Limb (tissue), 2 donors: Measurements from ENCODE around the gene KRT8.
"Not testable (repeated sequence)": the region's sequence is repeated elsewhere in the genome, so short reads cannot be mapped to it uniquely, and the experiment has no call there.

Source experiments
- DNase-seq, 2 donors: peaks; one replicate each; pipeline ENCODE4 v3.0.0-alpha.2; 2016; ENCODE audit errors: extremely low spot score in 2 of 2

Gene KRT8

DNA sequence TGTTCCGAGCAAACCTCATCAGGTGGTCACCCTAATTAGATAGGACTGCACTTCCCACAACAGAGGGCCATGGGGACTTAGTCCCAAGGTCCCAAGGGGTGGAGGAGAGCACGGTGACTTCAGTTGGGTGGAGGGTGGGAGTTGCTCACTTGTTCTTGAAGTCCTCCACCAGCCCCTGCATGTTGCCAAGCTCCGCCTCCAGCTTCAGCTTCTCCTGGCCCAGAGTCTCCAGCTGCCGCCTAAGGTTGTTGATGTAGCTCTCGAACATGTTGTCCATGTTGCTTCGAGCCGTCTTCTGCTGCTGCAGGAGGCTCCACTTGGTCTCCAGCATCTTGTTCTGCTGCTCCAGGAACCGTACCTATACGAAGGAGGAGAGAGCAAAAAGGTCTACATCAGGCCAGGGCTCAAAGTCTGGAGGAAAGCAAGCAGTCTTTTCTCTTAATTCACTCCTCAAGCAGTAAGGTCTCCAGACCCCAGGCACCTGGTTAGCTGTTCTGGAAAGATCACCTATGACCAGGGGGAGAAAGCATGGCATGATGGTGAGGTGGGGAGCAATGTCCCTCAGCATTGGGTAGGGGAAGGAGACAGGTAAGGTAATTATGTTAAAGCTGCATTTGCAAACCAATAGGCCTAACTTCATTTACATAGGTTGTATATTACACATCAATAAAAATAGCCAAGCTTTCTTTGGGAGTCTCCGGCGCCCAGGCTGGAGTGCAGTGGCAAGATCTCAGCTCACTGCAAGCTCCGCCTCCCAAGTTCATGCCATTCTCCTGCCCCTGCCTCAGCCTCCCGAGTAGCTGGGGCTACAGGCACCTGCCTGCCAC lies 2.9 kb downstream of the KRT8 start:
- no peak for DNase-seq

DNA sequence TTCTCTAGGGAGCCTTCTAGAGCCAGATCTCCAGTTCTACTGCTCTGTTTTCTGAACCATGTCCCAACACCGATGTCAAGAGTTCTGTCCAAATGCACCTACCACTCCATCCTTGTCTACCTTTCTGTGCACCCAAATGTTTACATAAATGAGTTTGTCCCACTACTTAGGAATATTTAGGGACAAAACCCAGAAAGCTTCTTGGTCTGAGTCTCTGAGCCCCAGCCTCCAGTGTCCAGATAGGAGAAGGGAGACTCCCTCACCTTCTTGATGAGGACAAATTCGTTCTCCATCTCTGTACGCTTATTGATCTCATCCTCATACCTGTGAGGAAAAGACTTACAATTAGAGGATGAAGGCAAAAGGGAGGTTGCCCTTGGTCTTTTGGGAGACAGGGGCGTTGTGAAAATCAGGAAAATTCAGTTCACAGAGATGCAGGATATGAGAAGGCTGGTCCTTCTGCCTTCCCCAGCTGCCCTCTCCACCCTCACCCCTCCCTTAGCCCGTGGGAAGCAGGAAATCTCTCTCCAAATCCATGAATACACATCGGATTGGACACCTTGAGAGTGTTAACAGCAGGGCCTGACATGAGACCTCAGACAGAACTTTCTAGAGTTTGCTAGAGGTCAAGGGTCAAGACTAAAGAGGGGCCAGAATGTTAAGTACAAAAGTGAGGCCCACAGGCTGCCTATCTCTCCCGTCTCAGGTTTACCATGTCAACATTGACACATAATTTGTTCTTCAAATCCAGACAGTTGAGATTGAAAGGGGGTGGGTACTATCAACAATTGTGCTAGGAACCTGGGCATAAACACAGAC lies 3.8 kb downstream of the KRT8 start:
- no peak for DNase-seq

DNA sequence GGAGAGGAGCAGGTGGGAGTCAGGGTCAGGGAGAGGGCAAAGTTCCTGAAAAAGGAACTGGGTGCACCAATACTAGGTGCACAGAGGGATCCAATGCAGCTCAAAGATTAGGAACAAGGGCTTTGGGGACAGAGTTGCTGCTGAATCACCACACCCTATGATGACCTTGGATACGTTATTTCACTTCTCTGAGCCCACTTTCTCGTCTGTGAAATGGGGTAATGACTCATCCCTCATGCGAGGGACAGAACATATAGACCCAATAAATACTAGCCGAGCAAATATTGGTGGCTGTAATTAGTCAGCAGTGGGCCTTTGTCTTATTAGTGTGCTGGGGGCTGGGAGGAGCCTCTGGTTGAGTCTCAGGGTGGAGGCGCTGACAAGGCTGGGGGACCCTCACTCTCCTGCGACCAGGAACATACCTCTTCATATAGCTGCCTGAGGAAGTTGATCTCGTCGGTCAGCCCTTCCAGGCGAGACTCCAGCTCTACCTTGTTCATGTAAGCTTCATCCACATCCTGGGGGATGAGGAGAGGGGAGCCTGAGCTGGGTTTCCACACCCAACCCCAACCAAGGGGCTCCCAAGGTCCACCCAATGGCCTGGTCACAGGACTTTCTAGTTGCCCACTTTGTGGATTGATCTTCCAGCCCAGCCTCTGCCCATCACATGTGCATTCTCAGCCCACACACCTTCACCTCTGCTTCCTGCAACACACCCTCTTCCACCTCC lies 4.5 kb downstream of the KRT8 start:
- no peak for DNase-seq

DNA sequence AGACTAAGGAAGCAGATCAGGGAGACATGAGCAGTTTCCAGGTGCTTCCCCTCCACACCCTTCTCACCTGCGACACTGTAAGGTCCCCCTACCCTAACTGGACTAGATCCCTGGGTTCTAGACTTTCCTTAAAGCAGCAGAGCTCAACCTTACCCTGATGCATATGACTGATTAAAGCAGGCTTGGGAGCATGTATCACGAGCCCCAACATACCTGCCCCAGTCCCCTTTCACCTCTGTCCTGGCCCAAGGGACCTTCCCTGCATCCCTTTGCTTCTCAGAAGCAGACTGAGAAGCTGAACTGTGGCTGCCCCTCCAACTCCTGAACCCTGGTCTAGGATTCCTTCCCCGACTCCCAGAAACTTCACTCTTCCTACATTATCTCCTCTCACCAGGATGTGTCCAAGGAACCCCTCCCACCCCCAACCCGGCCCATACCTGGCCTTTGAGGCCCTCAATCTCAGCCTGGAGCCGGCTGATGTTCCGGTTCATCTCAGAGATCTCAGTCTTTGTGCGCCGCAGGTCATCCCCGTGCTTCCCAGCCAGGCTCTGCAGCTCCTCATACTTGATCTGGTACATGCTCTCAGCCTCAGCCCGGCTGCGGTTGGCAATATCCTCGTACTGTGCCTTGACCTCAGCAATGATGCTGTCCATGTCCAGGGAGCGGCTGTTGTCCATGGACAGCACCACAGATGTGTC lies 5.4 kb downstream of the KRT8 start:
- DNase-seq, result no peak

DNA sequence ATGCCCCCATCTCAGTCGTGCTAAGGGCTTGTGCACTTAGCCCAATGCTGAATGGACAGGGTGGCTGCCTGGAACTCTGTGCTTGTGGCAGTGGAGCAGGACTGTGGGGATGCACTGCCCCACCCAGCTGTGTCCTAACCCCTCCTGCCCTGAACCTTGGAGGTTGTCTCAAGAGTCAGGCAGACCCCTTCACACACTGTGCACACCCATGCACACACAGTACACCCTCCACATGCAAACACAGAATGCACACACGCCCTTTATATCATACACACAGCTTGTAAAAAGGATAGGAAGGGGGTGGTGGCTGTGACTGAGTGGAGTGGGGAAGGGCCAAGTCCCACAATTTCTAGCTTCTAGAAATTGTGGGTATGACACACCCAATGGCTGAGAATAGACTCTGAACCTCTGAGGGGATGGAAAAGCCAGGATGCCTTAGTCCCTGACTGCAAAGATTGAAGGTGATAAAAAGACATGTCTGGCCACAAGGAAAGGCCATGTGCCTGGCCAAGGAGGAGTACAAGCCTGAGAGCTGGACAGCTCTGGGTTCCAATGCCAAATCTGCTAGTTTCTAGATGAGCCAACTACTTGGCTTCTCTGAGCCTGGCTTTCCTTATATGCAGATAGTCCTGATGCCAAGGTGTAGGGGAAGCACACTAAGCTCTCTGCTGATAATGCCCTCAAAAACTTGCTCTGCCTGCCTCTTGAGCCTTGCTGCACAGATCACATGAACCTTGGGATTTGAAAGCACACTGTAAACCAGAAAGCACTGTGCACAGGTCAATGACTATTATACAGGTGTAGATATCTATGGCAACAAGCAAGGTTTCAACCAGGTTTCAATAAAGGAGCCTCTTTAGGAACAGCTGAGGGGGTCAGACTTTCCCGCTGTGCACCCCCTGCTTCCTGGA lies 8.4 kb downstream of the KRT8 start:
- DNase-seq, result no peak

DNA sequence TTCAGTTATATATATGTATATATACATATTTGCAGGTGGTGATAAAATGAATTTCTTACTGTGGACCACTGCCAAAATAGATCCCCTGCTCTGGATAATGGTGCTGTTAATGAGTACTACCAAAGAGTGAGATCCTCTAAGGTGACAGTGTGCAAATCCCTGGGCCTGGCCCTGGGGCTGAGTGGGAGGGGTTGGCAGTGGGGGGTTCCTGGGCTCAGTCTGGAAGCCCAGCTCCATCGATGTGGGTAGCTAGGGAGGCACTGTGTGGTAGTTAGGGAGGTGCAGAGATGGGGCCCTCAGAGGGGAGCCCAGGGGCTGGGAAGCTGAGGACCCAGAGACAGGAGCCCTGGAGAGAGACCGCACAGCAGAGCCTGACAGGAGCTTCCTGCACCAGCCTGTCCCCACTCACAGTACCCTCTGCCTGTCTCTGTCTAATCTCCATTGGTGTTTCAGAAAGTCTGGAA lies 9.1 kb downstream of the KRT8 start:
- DNase-seq, result no peak

DNA sequence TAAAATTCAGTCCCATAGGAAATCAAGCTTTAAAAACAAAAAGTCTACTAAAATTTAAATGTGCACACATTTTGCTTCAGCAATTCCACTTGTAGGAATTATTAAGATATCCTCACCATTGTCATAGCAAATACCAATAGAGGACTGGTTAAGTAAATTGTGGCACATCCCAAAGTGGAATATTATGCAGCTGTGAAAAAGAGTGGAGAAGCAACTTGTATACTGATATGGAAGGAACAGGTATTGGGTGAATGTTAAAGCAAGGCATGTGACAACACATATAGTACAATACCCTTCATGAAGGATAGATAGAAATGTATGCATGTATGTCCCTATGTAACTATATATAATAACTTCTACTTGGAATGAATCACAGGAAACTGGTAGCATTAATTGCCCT lies 11.9 kb downstream of the KRT8 start:
- no peak for DNase-seq

DNA sequence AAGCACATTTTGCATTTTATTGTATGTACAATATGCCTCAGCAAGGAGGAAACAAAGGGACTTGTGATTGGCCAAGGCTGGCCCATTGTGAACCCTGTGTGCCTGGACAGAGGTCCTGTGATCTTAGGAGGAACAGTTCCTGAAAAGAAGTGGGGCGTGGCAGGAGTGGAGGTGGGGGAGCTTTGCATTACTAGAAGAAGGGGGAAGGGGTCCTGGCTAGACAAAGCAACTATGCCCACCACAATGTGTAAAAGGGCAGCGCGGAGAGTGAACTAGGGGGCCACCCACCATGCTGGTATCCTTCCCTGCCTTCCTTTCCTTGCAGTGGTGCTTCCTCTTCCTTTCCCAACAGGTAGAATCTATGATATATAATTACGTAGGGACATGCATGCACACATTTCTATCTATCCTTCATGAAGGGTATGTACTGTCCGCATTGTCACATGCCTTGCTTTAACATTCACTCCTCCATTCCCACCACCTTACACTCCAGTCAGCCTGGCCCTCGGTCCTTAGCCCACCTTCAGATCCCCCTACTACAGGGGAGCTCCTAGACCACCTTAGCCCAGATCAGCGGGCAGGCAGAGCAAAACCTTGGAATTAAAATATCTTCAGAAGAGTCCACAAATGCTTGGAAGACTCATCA lies 12.5 kb downstream of the KRT8 start:
- no peak for DNase-seq

DNA sequence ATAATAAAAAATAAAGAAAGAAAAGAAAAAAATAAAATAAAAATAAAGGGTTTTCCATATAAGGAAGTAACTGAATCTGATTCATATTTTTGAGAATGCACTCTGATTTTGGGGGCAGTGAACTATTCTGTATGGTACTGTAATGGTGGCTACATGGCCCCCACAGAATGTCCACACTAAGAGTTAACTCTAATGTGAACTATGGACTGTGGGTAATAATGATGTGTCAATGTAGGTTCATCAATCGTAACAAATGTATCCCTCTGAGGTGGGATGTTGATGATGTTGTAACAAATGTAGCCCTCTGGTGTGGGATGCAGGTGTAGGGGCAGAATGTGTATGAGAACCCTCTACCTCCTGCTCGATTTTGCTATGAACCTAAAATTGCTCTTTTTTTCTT lies 13.8 kb downstream of the KRT8 start:
- no peak for DNase-seq

DNA sequence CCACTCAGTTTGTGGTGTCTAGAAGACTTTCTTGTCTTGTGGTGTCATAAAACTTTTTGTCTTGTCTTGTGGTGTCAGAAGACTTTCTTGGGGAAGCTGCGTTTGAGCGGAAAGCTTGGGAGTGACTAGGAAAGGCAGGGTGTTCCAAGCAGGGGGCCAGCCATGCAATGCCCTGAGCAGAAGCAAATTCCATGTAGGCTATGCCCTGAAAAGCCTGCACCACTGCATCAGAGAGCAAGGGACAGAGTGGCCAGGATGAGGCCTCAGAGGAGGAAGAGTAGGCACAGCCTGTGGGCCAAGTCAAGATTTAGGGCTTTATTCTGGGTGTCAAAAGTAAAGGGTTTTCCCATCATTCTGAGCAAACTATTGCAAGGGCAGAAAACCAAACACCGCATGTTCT lies 14.5 kb downstream of the KRT8 start:
- no peak for DNase-seq

DNA sequence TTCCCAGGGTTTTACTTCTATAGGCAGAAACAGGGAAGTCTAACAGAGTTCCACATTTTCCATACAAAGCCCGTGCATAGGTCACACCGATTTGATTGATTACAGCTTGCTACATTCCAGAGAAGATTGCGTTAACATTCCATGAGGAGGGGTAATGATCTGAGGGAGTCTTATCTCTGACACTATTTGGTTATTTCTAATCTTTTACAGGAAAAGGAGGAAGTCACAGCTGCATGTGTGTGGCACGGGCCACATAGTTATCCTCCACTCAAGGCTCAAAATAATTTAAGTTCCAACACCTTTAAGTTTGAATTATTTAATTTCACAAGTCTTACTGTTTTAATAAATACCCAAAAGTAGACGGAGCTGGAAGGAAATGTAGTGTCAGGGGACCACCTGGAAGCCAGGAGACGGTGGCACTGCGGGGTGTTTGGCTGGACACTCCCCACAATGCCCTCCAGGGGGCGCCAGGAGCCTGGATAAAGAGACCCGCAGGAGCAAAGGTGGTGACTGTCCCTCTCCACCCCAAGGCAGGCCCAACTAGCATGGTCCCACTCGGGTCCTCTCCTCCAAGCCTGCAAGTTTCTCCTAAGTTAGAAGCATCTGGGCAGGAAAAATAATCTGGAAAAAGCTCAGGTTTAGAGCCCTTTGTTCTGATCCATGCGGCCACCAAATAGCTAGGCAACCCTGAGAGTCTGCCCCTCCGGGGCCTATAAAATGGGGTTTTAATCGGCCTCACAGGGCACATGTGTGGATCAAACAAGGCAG lies 20.2 kb downstream of the KRT8 start:
- peak; percentile 64 to 86 for DNase-seq

DNA sequence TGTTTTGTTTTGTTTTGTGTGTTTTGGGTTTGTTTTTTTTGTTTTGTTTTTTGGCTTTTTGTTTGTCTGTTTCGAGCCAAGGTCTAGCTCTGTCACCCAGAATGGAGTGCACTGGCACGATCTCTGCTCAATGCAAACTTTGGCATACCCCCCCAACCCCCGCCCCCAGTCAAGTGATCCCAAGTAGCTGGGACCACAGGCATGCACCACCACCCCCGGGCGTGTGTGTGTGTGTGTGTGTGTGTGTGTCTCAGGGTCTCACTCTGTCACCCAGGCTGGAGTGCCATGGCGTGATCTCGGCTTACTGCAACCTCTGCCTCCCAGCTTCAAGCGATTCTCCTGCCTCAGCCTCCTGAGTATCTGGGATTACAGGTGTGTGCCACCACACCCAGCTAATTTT lies 24.4 kb downstream of the KRT8 start:
- not testable (repeated sequence) for DNase-seq

DNA sequence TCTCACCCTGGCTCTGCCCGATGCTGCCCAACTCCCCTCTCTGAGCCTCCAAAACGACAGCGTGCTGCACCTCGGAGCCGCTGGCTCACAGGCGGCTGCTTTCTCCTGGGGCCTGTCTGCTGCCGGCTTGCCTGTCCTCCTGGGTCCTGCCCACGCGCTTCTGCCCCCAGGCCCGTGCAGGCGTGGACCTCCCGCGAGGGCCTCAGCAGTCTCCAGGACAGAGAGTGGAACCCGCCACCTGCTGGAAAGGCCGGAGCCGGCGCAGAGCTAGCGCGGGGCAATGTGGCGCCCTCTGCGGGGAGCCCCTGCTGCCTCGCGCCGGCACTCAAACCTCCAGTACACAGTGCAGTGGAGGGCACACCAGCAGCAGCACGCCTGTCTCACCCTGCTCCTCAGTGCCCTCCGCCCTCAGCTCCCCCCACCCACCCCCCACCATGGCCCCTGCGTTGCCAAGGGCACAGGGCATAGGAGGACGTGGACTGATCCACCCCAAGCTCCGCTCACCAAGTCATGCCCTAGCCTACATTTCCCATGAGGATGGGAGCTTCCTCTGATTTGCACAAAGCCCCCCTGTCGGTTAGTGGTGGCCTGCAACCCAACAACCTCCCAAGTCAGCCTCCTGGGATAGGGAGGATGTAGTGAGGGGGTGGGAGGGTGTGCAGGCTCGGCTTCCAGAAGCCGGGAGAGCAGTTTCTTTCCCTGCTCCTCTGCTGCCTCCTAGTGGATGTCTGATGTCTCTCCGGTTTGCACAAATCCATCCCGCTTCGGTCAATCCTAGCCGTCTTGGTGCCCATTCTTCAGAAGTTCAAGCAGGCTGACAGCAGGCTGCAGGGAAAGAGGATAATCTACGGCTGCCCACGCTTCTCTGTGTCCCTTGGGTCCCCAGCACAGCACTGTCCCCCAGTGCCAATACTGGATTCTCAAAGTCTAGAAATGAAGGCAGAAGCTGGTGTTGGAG lies 25.2 kb downstream of the KRT8 start:
- peak; percentile 86 to 88 for DNase-seq

DNA sequence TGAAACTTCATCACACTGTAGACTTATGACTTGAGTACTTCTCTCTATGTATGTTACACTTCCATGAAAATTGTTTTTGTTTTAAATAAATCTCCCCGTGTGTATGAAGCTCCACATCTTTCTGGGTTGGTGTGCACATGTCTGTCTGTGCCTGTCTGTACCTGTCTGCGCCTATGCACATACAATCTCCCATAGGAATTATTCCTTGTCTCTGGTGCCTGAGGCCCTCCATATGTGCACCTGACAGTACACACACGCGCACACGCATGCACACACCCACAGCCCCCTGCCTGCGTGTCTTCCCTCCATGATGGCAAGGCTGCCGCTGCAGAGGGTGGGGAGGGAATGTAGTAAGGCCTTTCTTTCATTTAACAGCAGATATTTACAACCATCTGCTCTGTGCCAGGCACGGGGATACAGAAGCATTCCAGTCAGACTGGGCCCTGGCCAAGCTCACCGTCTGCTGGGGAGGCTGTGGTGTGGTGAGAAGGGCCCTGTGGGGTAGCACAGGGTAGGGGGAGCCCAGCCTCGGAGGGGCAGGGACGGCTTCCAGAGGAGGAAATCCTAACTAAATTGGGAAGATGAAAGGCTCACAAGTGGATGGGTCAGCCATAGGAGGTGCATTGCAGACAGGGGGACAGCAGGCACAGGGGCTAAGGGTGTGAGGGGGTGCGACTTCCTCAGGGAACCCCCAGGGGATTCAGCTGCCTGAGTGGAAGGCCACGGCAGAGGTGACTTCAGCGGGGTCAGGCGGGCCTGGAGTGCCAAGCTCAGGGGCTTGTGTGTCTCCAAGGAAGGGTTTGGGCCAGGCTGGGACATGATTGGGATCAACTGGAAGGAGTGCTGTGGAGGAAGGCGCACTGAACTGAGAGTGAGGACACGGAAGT lies 26.1 kb downstream of the KRT8 start:
- DNase-seq, result peak in 1 of 2 donors; percentile 35

DNA sequence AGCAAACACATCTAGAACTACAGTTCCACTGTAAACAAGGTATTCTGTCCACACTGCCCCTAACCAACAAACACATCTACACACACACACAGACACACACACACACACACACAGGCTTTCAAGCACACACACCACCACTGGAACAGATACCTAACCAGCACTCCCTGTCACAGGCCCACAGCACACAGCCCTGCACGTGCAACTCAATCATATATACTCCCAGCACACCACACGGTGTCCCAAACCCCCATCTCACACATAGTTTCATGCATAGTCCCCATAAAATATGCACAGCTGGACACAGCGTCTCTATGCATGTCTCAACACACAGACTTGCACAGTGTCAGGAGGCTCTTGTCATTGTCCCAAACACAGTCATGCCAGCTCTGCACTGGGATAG lies 27.6 kb downstream of the KRT8 start:
- no peak for DNase-seq

DNA sequence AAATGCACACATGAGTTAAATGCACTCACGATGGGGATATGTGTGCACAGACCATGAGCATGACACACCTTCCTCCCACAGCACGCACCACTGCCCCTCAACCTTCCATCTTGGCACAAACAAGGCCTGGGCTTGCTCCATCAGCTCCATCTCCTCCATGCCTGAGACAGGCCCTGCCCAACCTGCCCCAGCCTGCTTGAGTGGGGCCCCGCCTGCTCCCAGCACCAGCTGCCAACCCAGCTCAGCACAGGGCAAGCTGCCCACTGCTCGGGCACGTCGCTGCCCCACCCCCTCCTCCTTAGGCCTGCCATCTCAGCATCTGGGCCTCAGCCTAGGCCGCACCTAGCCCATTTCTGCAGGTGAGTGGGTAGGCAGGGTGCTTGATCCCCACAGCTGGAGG lies 28.5 kb downstream of the KRT8 start:
- no peak for DNase-seq
